VCaP (cell line): ENCODE data around the gene SMARCA5.

Experiments used
- H3K27ac ChIP-seq: fragments of 450-650 bp; 2 replicates; pipeline ENCODE4 v1.5.1; 2017
- CTCF ChIP-seq: fragments of 450-650 bp; conservative IDR thresholded peaks from 2 replicates; pipeline ENCODE4 v1.5.1; 2017; ENCODE audit warnings: mild to moderate bottlenecking, moderate library complexity

SMARCA5 gene

GRCh38 chr4:143513314-143514168 lies at the start of gene SMARCA5:
Gene SMARCA5 (plus strand): TSS chr4:143513702. CDS start chr4:143513925, 223 bp downstream.
- no peak for TF ChIP-seq CTCF
- peak within 1 kb of the TSS; percentile 95 for H3K27ac ChIP-seq

GRCh38 chr4:143473334-143474126 lies 40.0 kb upstream of the SMARCA5 start:
- peak overlapping the region; percentile 1; the same call in 1 of the 2 replicates for H3K27ac ChIP-seq
- no peak for TF ChIP-seq CTCF

- no peak overlapping the region for H3K27ac ChIP-seq
- no peak for TF ChIP-seq CTCF
Observed at GRCh38 chr4:143477487-143477886, 36.0 kb upstream of the SMARCA5 start.

- no peak for TF ChIP-seq CTCF
- no peak overlapping the region for H3K27ac ChIP-seq
Observed at GRCh38 chr4:143481361-143481760, 32.1 kb upstream of the SMARCA5 start.

- TF ChIP-seq CTCF, result peak; percentile 81
- H3K27ac ChIP-seq, result no peak overlapping the region
Observed at GRCh38 chr4:143482840-143483239, 30.7 kb upstream of the SMARCA5 start.

GRCh38 chr4:143486314-143486713 lies 27.2 kb upstream of the SMARCA5 start:
- no peak overlapping the region for H3K27ac ChIP-seq
- TF ChIP-seq CTCF, result no peak

GRCh38 chr4:143488687-143489086 lies 24.8 kb upstream of the SMARCA5 start:
- no peak for TF ChIP-seq CTCF
- no peak overlapping the region for H3K27ac ChIP-seq
